Ascending aorta (tissue), 2 donors: Measurements from ENCODE around the gene CLEC1A. TPM values are rescaled to one million over a fixed set of nuclear protein-coding genes. Genes with fewer than 3 reads are reported as not detected.
A peak's percentile ranks its signal among the peaks of the same experiment; 100 is the strongest.

Experiments used
- DNase-seq, 2 donors: peaks; one replicate each; pipeline ENCODE4 v3.0.0-alpha.2; 2019; ENCODE audit warnings: low spot score in 2 of 2
- H3K27ac ChIP-seq, 2 donors: fragments of 200-600 bp; sonication (generic); one replicate each; pipeline ENCODE4 v1.5.1; 2016 to 2017; ENCODE audit warnings: mild to moderate bottlenecking in 1 of 2
- H3K27me3 ChIP-seq: fragments of 200-600 bp; sonication (generic); one replicate; pipeline ENCODE4 v1.5.1; 2017
- H3K36me3 ChIP-seq, 2 donors: fragments of 200-600 bp; sonication (generic); one replicate each; pipeline ENCODE4 v1.5.1; 2016
- H3K4me1 ChIP-seq, 2 donors: fragments of 200-600 bp; sonication (generic); one replicate each; pipeline ENCODE4 v1.5.1; 2016 to 2017; ENCODE audit warnings: mild to moderate bottlenecking in 1 of 2
- H3K4me3 ChIP-seq, 2 donors: fragments of 200-600 bp; sonication (generic); one replicate each; pipeline ENCODE4 v1.5.1; 2016 to 2017; ENCODE audit warnings: mild to moderate bottlenecking in 1 of 2
- H3K9me3 ChIP-seq, 2 donors: fragments of 200-600 bp; sonication (generic); one replicate each; pipeline ENCODE4 v1.5.1; 2016
- CTCF ChIP-seq, 3 experiments: fragments of 200-600 bp in 2 of 3; fragments of 450-650 bp in 1 of 3; sonication (generic) in 2 of 3; IDR thresholded peaks; one replicate each; pipeline ENCODE4 v1.5.1; 2016 to 2019; ENCODE audit warnings: antibody characterized with exemption in 3 of 3, mild to moderate bottlenecking in 1 of 3, moderate library complexity in 1 of 3
- intact Hi-C: fragments of 100-400 bp; cut with DNase I; formaldehyde crosslinking; loops from one replicate; pipeline ENCODE4 v1.15.1; 2023
- total RNA-seq: library from RNA; depleted of rRNA; stranded (reverse); fragments of >200 nt; gene quantifications from one replicate; pipeline ENCODE4 v1.1.0, GENCODE V29; 2016

Gene CLEC1A
- 13.2 TPM for total RNA-seq

GRCh38 chr12:10098791-10099190 lies at the start of gene CLEC1A:
Gene CLEC1A (minus strand): TSS chr12:10098985. CDS start chr12:10098922, 63 bp downstream.
- intact Hi-C loops: no loop called here
- Histone ChIP-seq H3K27ac (peak within 1 kb of the TSS; percentile 27 to 55), H3K4me3 (peak within 1 kb of the TSS in 1 of 2 donors; percentile 28), H3K36me3 (no peaks in the 10 kb centered on the region), H3K27me3 (no peaks in the 10 kb centered on the region), H3K9me3 (no peaks in the 10 kb centered on the region), H3K4me1 (no peaks in the 10 kb centered on the region)
- no peak for DNase-seq
- no peak for TF ChIP-seq CTCF (IDR thresholded peaks at IDR 0.05)

DNA sequence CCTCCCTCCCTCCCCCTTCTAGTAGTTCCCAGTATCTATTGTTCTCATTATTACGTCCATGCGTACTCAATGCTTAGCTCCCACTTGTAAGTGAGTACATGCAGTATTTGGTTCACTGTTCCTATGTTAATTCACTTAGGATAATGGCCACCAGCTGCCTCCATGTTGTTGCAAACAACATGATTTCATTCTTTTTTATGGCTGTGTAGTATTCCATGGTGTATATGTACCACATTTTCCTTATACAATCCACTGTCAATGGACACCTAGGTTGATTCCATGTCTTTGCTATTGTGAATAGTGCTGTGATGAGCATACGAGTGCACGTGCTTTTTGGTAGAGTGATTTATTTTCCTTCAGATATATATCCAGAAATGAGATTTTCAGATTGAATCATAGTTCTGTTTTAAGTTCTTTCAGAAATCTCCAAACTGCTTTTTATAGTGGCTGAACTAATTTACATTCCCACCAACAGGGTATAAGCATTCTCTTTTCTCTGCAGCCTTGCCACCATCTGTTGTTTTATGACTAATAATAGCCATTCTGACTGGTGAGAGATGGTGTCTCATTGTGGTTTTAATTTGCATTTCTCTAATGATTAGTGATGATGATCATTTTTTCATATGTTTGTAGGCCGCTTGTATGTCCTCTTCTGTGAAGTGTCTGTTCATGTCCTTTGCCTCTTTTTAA lies 49.1 kb upstream of the CLEC1A start:
- no peaks in the 10 kb centered on the region for H3K36me3 ChIP-seq
- no peak overlapping the region for H3K27ac ChIP-seq
- intact Hi-C loops: no loop called here
- H3K27me3 ChIP-seq: no peaks in the 10 kb centered on the region
- no peaks in the 10 kb centered on the region for H3K9me3 ChIP-seq
- H3K4me1 ChIP-seq: peaks cover 0 to under 1% of the 10 kb centered on the region in 2 donors
- DNase-seq: no peak
- no peak overlapping the region for H3K4me3 ChIP-seq
- TF ChIP-seq CTCF (IDR thresholded peaks at IDR 0.05): no peak

DNA sequence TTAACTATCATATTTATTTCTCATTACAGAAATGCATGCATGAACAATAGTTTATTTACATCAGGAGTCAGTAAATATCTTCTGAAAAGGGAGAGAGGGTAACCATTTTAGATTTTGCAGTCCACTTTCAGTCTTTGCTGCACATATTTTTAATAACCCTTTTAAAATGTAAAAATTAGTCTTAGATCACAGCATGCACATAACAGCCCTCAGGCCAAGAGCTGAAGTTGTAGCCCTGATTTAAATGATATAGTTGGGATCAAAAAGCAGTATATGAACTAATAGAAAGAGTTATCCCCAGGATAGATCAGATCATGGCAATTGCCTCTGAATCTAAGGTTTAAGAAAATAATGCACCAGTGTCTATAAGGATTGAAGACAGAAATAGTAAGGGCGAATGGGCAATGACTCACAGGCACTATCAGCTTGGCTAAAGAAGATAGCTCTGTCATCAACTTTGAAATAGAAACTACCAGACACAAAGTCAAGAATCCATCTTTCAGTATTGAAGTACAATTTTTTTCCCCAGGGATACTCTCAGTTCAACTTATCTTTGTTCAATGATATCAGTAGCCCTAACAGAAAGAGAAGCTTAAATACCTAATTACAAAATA lies 44.3 kb upstream of the CLEC1A start:
- Histone ChIP-seq H3K36me3 (no peaks in the 10 kb centered on the region), H3K27ac (no peak overlapping the region), H3K4me3 (no peak overlapping the region), H3K9me3 (no peaks in the 10 kb centered on the region), H3K27me3 (no peaks in the 10 kb centered on the region), H3K4me1 (no peaks in the 10 kb centered on the region)
- no peak for TF ChIP-seq CTCF (IDR thresholded peaks at IDR 0.05)
- intact Hi-C loops: loop anchor here (5.0 kb wide), 1 partner anchor 391 kb away; no protein-coding TSS in a partner anchor
- DNase-seq: no peak

- TF ChIP-seq CTCF (IDR thresholded peaks at IDR 0.05): peak; percentile 13 to 40 (median 22)
- Histone ChIP-seq H3K9me3 (no peaks in the 10 kb centered on the region), H3K27ac (no peak overlapping the region), H3K4me1 (no peaks in the 10 kb centered on the region), H3K4me3 (no peak overlapping the region), H3K27me3 (no peaks in the 10 kb centered on the region), H3K36me3 (no peaks in the 10 kb centered on the region)
- DNase-seq: no peak
- intact Hi-C loops: loop anchor here (5.0 kb wide), 1 partner anchor 388 kb away; no protein-coding TSS in a partner anchor
These were observed 41.2 kb upstream of the CLEC1A start for GRCh38 chr12:10140001-10140400.

DNA sequence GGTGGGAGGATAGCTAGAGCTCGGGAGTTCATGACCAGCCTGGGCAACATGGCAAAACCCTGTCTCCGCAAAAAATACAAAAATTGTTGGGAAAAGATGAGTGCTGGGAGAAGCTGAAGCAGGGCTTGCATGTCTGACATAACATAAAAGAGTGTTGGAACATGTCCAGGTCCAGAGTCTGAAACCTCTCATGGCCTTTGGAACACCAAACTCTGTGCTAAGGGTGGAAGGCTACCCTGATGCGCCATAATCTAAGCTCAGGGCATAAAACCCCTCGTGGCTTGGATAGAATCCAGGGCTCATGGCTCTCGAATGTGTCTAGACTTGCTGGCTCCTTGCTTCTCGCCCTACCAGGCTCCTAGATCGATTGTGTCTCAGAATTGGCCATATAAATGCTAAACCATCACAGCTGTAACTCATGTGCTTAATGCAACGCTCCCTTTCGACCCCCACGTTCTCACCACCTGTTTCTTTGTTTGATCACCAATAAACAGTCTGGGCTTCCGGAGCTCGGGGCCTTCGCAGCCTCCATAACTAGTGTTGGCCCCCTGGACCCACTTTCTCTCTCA lies 37.9 kb upstream of the CLEC1A start:
- H3K4me1 ChIP-seq: no peaks in the 10 kb centered on the region
- no peak overlapping the region for H3K4me3 ChIP-seq
- no peaks in the 10 kb centered on the region for H3K36me3 ChIP-seq
- intact Hi-C loops: no loop called here
- no peaks in the 10 kb centered on the region for H3K27me3 ChIP-seq
- TF ChIP-seq CTCF (IDR thresholded peaks at IDR 0.05): no peak
- no peak overlapping the region for H3K27ac ChIP-seq
- H3K9me3 ChIP-seq: no peaks in the 10 kb centered on the region
- no peak for DNase-seq
